ENCODE results near the gene MORN1.

MORN1 gene

DNA sequence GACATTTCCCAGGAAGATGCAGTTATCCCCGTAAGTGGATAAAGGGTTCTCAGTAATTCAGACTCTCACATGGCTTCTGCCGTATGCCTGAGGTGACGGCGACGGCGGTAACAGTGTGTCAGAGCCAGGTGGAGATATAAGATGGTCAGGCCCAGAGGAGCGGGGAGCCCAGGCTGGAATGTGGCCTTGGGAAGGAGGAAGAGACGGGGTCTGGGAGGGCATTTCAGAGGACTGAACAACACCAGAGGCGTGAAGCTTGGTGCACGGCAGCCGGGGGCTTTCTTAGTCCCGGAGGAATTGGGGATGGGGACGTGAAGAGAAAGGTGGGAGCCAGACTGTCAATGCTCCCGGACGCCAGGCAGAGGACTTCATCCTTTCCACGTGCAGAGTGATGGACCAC is 1.3 kb upstream of the MORN1 start:
- in situ Hi-C loops (cut with MboI; ENCODE audit: low pct_unique_long_range_greater_than_20kb, low sequenced_read_pairs): no loop called here

GRCh38 chr1:2391931-2392509 is 666 bp upstream of the MORN1 start:
- in situ Hi-C loops (cut with MboI; ENCODE audit: low pct_unique_long_range_greater_than_20kb, low sequenced_read_pairs): no loop called here
- DNase-seq: no peak

More for the DNA sequence above, 1.3 kb upstream of the MORN1 start:
- DNase-seq: no peak

DNA sequence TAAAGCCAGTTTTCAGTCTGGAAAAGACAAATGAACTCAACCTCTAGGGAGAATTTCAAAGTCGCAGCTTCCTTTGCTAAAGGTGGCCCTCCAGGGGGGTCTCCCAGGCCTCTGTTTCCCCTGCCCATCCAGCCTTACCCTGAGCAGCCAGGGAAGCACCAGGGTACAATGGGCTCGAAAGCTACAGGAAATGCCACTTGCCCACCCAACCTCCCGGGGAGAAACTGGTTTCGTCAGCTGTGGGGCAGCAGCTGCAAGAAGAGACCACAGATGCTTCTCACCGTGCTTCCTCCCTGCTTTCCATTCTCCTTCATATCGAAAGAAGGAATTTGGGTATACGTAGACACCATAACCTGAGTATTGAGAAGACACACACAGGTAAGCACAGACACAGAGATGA is 1.7 kb downstream of the MORN1 start:
- no peak for DNase-seq
- in situ Hi-C loops (cut with MboI; ENCODE audit: low pct_unique_long_range_greater_than_20kb, low sequenced_read_pairs): no loop called here

- in situ Hi-C loops (cut with MboI; ENCODE audit: low pct_unique_long_range_greater_than_20kb, low sequenced_read_pairs): no loop called here
- DNase-seq: no peak
These were observed 3.1 kb downstream of the MORN1 start for GRCh38 chr1:2388004-2388913.

DNA sequence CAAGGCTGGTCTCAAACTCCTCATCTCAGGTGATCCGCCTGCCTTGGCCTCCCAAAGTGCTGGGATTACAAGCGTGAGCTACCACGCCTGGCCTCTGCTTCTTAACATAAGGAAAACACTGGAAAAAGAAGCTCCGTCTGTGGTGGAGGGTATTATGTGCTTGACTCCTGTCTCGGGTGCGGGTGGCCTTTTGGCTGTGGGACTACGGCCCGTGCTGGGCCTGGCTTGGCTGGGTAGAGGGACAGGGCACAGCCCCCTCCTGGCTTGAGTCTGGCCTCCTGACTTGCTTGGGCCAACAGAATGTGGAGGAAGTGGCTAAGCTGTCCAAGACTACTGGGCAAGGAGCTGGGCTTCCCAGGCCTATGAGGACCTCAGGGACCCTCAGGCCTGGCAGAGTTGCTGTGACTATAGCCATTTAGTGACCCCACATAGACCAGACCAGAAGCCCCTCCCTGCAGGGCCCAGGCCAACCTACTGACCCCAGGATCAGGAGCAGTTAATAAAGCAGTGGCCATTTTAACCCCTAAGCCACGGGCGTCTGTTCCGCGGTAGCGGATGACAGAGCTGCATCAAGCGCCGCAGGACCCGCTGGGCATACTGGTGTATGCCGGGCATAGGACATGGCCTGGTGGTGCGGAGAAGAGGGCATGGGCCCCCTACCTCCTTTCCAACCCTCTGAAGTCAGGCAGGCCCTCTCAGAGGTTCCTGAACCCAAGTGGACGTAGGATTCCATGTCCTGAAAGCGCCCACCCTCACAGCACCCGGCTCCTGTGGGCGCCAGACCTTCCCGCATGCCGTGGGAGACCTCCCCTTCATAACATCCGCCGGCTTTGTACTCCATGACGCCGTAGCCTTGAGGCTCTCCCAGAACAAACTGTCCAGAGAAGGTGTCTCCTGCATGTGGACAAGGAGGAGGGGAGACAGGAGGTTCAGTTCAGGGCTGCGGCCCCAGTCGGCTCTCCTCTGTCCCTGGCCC is 4.4 kb downstream of the MORN1 start:
- no peak for DNase-seq

DNA sequence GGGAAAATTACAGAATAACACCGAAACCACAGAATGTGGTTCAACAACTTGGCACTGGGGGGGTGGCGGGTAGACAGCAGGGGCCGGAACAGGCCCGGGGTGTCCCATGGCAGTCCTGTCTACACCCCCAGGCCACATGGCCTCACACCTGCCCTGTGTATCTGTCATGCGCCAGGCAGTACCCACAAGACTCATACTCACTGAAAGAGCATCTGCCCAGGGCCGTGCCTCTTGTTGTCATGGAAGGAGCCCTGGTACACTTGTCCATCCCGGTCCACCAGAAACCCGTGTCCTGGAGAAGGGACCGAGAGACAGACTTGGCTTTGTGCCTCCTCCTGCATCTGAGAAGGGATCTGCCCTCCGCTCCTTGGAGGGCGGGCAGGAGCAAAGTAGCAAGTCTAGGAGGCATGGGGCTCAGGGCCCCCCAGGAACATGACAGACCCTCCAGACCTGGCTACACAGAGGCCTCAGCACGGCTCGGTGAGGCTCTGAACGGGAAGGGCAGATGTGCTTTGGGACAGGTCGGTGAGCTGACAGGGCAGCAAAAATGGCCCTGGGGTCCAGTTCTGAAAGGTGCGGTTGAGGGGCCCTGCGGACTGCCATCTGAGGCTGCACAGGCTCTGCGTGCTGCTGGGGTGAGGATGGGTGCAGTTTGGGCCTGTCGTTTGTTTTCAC is 5.6 kb downstream of the MORN1 start:
- in situ Hi-C loops (cut with MboI; ENCODE audit: low pct_unique_long_range_greater_than_20kb, low sequenced_read_pairs): no loop called here
- DNase-seq: no peak

More for the DNA sequence above, 4.4 kb downstream of the MORN1 start:
- in situ Hi-C loops (cut with MboI; ENCODE audit: low pct_unique_long_range_greater_than_20kb, low sequenced_read_pairs): no loop called here

GRCh38 chr1:2384941-2385481 is 6.3 kb downstream of the MORN1 start:
- in situ Hi-C loops (cut with MboI; ENCODE audit: low pct_unique_long_range_greater_than_20kb, low sequenced_read_pairs): no loop called here
- no peak for DNase-seq

DNA sequence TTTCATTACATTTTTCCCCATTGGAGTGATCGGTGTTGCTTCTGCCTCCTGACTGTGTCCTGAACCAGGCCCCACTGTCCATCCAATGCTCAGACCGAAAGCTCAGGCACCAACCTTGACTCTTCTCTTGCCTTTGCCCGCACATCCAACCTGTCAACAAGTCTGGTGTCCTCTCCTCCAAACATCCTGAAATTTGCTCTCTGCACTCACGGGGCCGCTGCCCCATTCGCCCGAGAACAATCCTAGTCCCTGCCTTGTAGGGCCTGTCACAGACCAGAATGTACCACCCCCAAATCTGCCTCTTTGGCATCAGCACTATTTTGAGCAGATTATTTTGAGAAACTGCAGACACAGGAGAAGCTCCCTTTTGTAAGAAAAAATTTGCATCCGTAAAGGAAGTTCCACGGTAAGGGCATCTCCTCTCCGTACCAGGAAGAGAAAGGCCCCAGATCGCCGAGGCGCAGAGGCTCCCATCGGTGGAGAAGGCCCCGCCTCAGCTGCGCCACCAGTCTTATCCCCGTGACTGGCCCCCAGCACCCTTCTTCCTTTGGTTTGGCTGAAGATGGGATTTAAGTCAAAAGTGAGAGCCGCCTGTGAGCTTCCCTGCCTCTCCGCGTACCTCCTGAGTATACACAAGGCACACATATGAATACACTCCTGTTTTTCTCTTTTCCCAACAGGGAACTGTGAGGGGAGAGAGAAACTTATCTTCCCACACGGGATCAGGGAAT is 7.1 kb downstream of the MORN1 start:
- DNase-seq: no peak

GRCh38 chr1:2383576-2383975 is 7.8 kb downstream of the MORN1 start:
- no peak for DNase-seq
- in situ Hi-C loops (cut with MboI; ENCODE audit: low pct_unique_long_range_greater_than_20kb, low sequenced_read_pairs): no loop called here

More for the DNA sequence above, 7.1 kb downstream of the MORN1 start:
- in situ Hi-C loops (cut with MboI; ENCODE audit: low pct_unique_long_range_greater_than_20kb, low sequenced_read_pairs): no loop called here

DNA sequence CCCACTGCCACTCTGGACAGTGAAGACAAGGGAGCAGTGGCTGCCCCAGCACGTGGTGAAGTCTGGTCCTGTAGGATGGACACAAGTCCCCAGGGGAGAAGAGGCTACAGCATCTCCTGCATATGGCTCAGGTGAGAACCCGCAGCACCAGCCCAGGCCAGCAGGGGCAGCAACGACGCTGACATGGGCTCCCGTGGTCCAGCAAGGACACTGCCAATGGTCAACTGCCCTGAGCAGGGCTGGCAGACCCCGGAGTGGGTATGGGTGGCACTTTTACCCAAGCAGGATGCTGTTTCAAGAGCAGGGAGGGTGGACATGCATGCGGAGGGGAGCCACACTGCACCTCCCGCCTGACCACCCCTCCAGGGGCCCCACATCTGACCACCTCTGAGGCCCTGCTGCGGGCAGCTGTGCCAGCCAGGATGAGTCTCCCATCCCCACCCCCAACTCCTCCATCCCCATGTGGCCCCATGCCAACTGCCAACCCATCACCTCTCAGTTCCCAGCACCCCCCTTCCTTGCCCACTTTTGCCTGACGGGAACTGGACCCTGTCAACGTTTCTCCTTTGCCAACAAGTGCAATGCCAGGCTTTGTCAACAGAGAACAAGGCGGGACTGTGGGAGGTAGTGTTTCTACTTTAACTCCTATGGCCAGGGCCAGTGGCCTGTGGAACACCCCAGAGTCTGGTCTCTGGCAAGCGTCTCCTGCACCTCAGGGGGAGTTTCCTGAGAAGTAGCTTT is 8.6 kb downstream of the MORN1 start:
- DNase-seq: no peak
- in situ Hi-C loops (cut with MboI; ENCODE audit: low pct_unique_long_range_greater_than_20kb, low sequenced_read_pairs): no loop called here

DNA sequence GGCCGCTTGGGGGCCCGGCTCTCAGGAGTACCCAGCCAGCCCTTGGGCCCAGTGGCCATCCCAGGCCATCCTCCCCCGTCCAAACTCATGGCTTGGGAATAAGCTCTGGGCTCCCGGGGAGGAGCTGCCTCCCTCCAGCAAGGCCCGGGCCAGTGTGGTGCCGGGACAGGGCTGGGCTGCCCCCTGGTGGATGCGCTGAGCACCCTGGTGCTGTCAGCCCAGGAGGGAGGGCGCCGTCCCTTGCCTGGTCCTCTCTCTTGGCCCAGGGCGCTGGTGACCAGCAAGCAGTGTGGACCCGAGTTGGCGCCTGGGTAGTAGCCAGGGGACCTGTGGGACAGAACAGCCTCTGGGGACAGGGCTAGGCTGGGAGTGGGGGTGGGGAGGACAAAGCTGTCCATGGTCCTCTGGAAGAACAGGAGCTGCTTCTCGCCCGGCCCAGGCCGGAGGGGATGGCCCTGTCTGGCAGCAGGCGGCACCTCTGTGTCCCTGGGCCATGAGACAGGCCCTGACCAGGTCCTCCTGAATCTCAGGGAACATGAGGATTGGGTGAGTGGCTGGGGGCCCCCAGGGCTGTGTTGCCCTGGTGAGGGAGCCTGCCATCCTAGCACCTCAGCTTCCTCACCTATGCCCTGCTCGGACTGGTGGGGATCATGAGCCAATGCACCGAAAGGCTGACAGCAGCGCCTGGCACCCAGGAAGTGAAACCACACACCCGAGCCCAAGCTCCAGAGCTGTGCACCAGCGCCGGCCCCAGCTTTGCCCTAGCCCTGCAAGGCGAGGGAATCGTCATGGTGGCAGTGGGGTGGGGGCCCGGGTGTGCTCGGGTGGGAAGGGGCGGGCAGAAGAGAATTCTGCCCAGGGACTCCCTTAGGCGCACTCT is 9.4 kb downstream of the MORN1 start:
- in situ Hi-C loops (cut with MboI; ENCODE audit: low pct_unique_long_range_greater_than_20kb, low sequenced_read_pairs): no loop called here
- peak; percentile 76 for DNase-seq

DNA sequence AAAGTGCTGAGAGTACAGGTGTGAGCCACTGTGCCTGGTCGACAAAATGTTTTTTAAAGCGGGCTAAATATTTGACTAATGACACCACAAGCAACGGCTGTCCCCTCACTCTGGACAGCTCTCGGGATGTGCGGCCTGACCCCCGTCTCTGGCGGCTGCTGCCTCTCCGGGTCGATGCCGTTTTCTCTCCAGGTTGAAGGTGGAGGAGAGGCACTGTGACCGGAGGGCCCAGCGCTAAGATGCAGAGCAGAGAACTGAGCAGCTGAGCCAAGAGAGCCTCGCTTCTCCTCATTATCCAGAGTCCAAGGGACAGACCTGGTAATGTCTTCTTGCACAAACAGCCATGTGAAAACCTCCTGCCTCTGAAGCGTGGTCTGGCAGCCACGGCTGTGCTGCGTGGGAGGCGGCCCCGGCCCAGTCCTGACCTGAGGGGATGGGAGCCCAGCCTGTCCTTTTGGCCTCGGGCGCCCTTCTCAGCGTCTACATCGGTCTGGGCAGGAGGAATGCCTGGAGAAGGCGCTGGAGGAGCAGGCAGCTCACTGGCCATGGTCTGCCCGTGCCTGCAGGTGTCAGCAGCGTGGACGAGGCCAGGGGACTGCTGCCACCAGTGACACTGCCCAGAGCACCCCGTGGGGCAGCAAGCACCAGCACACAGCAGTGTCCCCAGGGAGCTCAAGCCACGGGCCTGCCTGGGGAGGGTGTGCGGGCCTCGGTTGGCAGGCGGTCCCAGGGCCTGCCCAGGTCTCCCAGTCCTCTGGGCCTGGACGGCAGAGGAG is 10.3 kb downstream of the MORN1 start:
- DNase-seq: no peak

GRCh38 chr1:2379733-2380404 is 11.5 kb downstream of the MORN1 start:
- in situ Hi-C loops (cut with MboI; ENCODE audit: low pct_unique_long_range_greater_than_20kb, low sequenced_read_pairs): loop anchor here (10.0 kb wide), 1 partner anchor 185 kb away; the partner anchor contains the start of gene FAAP20
- DNase-seq: no peak

More for the DNA sequence above, 10.3 kb downstream of the MORN1 start:
- in situ Hi-C loops (cut with MboI; ENCODE audit: low pct_unique_long_range_greater_than_20kb, low sequenced_read_pairs): no loop called here

GRCh38 chr1:2378956-2379732 is 12.2 kb downstream of the MORN1 start:
- DNase-seq: no peak
- in situ Hi-C loops (cut with MboI; ENCODE audit: low pct_unique_long_range_greater_than_20kb, low sequenced_read_pairs): loop anchor here (10.0 kb wide), 1 partner anchor 184 kb away; the partner anchor contains the start of gene FAAP20
